NCI-H524 (cell line): Measurements from ENCODE around the gene TFF2.

Experiments
- DNase-seq, 2 experiments: peaks; one replicate each; lab custom pipeline; 2025; lab: John Stamatoyannopoulos, UW

TFF2 gene

DNA sequence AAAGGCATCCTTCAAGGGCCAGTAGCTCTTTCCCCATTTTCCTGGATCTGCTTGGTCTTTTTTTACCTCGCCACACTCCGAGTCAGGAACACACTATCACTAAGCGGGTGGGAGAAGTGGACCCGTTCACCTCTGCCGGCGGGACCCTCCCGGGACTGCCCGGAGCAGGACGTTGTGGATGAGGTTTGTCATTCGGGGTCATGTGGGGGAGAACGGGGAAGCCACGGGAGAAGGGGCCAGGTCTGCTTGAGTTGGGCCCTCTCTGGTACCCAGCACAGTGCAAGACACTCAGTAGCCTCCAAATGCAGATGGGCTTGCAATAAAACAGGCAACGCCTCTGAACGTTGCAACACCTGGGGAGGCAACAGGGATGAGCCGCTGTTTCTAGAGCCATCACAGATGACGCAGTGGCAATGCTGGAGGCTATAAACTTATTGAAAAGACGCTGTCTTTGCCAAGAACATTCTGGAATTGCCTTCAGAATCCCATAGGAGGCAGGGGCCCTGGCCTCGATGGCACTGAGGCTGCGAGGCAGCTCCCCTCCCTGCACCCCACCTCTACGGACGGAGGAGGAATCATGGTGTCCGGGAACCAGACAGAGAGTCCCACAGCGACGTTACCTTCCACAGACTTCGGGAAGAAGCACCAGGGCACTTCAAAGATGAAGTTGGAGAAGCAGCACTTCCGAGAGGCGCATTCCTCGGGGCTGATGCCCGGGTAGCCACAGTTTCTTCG, 3.8 kb downstream of the TFF2 start:
- no peak for DNase-seq

DNA sequence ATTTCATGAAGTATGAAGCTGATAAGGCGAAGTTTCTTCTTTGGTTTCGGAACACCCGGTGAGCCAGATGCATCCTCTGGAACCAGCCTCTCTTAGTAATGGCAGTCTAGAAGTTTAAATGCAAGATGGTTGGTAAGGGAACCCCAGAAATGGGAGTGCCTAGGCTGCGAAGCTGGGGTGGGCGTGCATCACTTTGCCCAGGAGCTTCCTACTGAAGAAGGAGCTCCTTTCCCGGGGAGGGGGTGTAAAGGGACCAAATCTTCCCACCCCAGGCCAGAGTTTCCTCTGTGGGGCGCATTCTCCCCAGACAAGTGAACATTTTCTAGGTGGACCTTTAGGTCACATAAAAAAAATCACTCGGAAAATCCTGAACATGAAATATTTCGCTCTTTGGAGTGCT, 4.4 kb downstream of the TFF2 start:
- no peak for DNase-seq

DNA sequence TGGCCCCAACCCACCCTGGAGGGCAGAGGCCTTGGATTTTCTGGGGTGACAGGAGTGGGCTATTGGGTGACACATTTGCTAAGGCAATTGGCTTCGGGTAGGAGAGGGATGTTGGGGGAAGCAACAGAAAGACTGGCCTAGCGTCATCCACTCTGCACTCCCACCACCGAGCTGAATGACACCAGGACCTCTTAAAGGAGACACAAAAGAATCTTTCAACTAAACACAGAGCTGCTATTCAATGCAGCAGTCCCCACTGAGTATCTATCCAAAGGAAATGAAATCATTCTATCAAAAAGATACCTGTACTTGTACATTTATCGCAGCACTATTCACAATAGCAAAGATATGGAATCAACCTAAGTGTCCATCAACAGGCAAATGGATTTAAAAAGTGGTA, 6.2 kb downstream of the TFF2 start:
- no peak for DNase-seq

DNA sequence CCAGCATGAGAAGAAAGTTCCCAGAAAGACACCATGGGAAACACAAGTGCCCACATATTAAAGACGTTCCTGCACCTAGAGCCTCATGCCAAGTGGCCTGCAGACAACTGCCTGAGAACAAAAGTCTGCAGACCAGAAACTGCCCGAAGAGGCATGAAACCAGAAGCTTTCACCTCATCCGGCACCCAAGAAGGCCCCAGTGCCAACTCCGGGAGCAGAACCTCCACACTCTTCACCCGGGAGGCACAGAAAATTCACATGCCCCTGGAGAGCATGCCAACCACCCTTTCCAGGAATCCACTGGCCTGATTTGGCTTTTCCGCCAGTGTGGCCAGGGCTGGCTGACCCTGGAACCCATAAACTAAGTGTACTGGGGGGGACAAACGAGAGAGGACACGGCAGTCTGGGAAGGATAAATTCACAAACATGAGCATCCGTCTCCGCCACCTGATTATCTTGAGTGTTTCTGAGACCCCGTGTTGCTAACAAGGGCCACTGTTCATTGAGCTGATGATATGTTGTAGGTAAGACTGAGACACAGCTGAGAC, 6.8 kb downstream of the TFF2 start:
- no peak for DNase-seq

GRCh38 chr21:42343556-42343955, 7.2 kb downstream of the TFF2 start:
- no peak for DNase-seq

DNA sequence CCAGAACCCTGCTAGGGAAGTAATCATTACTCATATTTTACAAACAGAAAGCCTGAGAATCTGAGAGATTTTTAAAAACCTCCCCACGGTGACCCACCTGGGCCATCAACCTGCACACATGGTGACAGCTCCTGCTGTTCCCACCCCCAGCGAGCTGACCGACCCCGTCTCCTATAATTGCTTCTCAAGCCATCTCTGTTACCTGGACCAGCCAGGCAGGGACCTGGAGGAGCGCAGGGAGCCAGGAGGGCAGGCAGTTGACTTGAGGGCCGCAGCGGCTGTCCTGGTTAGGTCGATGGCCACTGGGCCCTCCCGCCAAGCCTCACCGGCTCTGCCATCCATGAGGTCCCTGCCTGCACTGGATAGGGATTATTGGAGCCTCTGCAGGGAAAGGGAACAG, 7.7 kb downstream of the TFF2 start:
- DNase-seq: no peak

GRCh38 chr21:42341776-42342542, 8.8 kb downstream of the TFF2 start:
- no peak for DNase-seq

- DNase-seq: no peak
Observed at GRCh38 chr21:42340187-42341050, 10.4 kb downstream of the TFF2 start.

GRCh38 chr21:42338729-42339715, 11.8 kb downstream of the TFF2 start:
- no peak for DNase-seq

GRCh38 chr21:42337830-42338728, 12.7 kb downstream of the TFF2 start:
- peak; percentile 70 to 88 for DNase-seq

DNA sequence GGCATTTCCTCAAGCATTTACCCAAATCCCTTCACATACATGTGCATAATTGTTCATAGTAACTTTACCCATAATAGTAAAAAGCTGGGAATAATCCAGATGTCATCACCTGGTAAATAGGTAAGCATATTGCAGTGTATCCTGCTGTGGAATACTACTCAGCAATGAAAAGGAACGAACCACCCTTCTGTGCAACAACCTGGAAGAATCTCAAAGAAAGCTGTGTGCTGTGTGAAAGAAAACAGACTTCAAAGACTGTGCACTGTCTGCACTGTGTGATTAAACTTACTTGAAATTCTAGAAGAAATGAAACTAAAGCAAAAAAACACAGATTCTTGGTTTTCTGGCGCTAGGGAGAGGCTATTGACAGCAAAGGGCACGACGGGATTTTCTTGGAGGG, 13.5 kb downstream of the TFF2 start:
- no peak for DNase-seq

GRCh38 chr21:42336054-42336453, 14.7 kb downstream of the TFF2 start:
- no peak for DNase-seq

DNA sequence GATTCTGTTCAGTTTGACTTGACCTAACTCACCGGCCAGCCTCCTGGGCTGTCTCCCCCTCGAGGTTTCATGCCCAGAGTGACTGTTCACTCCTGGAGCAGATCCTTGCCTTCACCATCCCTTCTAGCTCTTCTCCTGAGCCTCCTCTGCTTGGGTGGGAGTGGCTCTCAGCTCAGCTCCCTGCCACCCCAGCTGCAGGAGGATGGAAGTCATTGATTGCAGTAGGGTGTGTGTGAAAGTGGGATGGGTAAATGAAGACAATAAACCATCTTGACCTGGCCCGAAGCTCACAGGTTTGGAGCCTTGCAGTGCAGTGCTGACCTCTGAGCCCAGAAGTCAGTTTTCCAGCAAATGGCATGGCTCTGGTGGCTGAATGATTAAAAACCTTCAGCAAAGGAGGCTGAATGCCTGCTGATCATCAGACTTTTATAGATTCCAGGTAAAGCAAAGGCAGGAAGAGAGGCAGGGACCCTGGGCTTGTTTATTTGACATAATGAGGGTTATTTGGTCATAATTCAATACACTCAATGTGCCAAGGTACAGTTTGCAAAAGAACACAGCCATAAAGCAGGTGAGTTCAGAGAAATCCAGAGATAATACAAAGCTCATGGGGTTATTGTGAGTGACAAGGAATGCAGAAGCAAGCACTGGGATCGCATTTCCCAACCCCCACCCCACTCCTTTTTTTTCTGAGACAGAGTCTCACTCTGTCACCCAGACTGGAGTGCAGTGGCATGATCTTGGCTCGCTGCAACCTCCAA, 18.1 kb downstream of the TFF2 start:
- no peak for DNase-seq

DNA sequence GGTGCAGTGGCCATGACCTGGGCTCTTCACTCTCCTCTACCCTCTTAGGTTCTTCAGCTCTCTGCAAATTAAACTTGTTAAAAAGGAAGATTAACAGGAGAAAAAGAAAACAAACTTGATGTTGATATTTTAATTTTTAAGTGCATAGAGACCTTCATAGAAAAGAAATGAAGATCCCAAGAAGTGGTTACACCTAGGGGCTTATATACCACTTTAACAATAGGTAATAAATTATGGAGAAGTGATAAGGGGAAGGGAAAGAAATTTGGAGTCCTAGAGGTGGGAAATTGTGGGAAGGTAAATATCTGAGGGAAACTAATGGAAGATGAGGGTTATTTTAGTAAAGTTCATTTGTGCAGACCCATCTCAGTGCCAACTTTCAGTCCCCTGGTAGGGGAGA, 19.1 kb downstream of the TFF2 start:
- no peak for DNase-seq

DNA sequence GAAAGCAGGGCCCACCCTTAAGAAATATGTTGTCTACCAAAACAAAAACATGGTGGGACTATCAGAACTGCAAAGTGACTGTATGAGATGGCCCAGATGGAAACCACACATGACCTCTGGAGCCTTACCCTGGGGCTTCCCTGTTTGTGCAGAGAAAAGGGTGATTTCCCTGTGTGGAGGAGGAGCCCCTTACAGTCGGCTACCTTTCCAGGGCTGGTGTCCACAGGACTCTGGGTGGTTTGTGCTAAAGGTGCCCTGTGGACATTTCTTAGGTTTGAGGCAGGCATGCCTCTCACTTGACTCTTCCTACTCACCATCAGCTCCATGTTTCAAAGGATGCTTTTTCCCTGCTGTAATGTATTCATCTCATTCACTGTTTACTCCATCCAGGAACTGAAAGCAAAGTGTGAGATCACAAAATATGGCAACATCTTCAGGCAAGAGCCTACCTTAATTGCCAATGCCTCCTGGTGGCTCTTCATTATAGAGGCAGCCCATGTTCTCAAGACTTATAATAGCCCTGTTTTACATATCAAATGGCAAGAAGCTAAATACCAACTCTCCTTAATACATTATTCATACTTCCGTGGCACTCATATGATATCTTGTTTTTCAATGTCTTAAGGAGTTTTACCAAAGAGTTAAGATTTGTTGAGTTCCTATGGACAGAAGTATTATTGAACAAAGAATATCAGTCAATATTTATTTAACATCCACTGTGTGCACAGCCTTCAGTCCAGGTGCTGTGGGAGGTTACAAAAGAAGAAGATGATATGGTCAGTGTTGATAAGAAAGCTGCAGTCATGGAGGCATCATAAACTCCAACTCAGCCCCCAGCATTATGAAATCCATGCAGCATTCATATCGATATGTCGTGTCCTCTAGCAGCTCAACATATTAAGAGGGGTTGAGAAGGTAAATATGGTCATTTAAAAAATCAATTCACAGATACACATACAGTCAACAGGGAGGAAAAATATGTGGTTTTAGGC, 20.1 kb downstream of the TFF2 start:
- no peak for DNase-seq

DNA sequence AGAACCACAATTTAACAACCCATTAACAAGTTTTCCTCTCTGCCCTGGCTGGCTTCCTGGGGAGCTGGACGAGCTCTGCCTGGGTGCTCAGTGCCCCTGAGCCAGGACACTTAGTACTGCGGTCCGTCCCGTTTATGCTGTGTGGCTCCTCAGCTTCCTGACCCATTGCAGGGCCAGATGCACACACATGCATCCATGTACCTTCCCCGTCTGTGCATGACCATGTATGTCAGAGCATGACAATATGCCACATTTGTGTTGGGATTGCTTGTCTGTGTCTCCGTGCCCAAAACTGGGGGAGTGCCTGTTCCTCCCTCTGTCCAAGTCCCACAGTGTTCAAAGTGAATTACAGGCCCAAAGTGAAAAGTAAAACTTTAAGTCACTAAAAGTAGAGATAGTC, 25.9 kb downstream of the TFF2 start:
- DNase-seq: no peak

GRCh38 chr21:42321845-42322244, 28.9 kb downstream of the TFF2 start:
- no peak for DNase-seq

DNA sequence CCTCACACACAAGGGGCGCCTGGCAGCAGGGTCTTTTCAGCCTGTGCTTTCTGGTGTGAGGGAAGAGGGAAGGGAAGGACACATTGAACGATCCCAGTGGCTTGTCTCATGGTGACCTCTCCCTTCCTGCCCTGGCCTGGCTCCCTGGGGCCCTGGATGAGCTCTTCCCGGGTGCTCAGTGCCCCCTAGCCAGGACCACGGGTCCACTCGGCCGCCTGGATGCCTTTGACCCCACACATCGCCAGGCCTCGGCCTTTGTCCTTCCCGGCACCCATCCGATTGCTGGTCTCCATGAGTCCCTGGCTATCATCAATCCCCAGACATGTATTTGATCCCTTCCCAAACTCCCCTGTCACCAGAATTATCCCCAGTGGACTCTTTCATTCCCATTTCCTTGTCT, 29.6 kb downstream of the TFF2 start:
- no peak for DNase-seq
